Astrocyte (in vitro differentiated cells and primary cell): ENCODE data around the gene SHANK1.

Experiments
- EZH2 ChIP-seq: IDR thresholded peaks from 2 replicates; pipeline ENCODE4 v1.6.1; 2012; ENCODE audit warnings: mild to moderate bottlenecking, low read length, inconsistent platforms; ENCODE audit not compliant: insufficient read depth
- TF ChIP-seq, protein P1 (sequence below): IDR thresholded peaks from 2 replicates; pipeline ENCODE4 v1.5.1; 2011; ENCODE audit warnings: low read depth, mild to moderate bottlenecking, inconsistent platforms, low read length, moderate library complexity; ENCODE audit not compliant: insufficient read depth

DNA sequence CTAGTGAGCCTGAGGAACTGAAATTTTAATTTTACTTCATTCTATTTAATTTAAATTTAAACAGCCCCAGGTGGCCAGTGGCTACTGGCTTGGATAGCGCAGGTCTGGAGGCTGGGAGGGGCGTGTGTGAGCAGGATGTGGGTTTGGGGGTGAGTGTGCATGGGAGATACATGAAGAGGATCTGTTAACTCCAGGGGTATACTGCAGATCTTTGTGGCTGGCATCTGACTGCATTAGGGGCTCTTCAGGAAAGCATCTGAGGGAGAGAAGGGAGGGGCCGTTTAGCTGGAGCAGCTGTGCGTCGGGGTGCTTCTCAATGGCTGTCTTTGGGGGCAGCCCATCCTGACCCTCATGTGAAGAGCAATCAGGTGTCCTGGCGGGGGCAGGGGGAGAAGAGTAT lies 6.8 kb downstream of the SHANK1 start:
- TF ChIP-seq EZH2, result no peak
- TF ChIP-seq, protein P1, sequence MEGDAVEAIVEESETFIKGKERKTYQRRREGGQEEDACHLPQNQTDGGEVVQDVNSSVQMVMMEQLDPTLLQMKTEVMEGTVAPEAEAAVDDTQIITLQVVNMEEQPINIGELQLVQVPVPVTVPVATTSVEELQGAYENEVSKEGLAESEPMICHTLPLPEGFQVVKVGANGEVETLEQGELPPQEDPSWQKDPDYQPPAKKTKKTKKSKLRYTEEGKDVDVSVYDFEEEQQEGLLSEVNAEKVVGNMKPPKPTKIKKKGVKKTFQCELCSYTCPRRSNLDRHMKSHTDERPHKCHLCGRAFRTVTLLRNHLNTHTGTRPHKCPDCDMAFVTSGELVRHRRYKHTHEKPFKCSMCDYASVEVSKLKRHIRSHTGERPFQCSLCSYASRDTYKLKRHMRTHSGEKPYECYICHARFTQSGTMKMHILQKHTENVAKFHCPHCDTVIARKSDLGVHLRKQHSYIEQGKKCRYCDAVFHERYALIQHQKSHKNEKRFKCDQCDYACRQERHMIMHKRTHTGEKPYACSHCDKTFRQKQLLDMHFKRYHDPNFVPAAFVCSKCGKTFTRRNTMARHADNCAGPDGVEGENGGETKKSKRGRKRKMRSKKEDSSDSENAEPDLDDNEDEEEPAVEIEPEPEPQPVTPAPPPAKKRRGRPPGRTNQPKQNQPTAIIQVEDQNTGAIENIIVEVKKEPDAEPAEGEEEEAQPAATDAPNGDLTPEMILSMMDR, result no peak
